ENCODE results near the gene PLEKHA6. TPM values are rescaled to one million over a fixed set of nuclear protein-coding genes. Genes with fewer than 3 reads are reported as not detected.

The PLEKHA6 gene
- total and polyA plus RNA-seq, 2 of the 8 experiments (the other 6 are each of a cell fraction or from before 2014, with no cell fraction given): 4.8 to 20.2 TPM

DNA sequence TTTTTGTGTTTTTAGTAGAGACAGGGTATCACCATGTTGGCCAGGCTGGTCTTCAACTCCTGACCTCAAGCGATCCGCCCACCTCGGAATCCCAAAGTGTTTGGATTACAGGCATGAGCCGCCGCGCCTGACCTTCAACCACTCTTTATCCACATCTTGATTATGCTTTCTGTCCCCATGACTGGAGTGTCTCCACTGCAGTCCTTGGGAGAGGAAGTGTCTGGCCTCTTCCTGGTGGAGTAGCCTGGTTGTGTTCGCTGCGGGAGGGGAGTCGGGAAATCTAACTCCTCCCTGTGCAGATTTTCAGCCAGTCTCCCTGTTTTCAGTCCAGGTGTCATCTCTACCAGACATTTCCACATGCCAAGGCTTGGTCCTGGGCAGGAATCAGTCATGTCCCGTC lies 173.1 kb downstream of the PLEKHA6 start (continued):
- TF ChIP-seq, protein P1, sequence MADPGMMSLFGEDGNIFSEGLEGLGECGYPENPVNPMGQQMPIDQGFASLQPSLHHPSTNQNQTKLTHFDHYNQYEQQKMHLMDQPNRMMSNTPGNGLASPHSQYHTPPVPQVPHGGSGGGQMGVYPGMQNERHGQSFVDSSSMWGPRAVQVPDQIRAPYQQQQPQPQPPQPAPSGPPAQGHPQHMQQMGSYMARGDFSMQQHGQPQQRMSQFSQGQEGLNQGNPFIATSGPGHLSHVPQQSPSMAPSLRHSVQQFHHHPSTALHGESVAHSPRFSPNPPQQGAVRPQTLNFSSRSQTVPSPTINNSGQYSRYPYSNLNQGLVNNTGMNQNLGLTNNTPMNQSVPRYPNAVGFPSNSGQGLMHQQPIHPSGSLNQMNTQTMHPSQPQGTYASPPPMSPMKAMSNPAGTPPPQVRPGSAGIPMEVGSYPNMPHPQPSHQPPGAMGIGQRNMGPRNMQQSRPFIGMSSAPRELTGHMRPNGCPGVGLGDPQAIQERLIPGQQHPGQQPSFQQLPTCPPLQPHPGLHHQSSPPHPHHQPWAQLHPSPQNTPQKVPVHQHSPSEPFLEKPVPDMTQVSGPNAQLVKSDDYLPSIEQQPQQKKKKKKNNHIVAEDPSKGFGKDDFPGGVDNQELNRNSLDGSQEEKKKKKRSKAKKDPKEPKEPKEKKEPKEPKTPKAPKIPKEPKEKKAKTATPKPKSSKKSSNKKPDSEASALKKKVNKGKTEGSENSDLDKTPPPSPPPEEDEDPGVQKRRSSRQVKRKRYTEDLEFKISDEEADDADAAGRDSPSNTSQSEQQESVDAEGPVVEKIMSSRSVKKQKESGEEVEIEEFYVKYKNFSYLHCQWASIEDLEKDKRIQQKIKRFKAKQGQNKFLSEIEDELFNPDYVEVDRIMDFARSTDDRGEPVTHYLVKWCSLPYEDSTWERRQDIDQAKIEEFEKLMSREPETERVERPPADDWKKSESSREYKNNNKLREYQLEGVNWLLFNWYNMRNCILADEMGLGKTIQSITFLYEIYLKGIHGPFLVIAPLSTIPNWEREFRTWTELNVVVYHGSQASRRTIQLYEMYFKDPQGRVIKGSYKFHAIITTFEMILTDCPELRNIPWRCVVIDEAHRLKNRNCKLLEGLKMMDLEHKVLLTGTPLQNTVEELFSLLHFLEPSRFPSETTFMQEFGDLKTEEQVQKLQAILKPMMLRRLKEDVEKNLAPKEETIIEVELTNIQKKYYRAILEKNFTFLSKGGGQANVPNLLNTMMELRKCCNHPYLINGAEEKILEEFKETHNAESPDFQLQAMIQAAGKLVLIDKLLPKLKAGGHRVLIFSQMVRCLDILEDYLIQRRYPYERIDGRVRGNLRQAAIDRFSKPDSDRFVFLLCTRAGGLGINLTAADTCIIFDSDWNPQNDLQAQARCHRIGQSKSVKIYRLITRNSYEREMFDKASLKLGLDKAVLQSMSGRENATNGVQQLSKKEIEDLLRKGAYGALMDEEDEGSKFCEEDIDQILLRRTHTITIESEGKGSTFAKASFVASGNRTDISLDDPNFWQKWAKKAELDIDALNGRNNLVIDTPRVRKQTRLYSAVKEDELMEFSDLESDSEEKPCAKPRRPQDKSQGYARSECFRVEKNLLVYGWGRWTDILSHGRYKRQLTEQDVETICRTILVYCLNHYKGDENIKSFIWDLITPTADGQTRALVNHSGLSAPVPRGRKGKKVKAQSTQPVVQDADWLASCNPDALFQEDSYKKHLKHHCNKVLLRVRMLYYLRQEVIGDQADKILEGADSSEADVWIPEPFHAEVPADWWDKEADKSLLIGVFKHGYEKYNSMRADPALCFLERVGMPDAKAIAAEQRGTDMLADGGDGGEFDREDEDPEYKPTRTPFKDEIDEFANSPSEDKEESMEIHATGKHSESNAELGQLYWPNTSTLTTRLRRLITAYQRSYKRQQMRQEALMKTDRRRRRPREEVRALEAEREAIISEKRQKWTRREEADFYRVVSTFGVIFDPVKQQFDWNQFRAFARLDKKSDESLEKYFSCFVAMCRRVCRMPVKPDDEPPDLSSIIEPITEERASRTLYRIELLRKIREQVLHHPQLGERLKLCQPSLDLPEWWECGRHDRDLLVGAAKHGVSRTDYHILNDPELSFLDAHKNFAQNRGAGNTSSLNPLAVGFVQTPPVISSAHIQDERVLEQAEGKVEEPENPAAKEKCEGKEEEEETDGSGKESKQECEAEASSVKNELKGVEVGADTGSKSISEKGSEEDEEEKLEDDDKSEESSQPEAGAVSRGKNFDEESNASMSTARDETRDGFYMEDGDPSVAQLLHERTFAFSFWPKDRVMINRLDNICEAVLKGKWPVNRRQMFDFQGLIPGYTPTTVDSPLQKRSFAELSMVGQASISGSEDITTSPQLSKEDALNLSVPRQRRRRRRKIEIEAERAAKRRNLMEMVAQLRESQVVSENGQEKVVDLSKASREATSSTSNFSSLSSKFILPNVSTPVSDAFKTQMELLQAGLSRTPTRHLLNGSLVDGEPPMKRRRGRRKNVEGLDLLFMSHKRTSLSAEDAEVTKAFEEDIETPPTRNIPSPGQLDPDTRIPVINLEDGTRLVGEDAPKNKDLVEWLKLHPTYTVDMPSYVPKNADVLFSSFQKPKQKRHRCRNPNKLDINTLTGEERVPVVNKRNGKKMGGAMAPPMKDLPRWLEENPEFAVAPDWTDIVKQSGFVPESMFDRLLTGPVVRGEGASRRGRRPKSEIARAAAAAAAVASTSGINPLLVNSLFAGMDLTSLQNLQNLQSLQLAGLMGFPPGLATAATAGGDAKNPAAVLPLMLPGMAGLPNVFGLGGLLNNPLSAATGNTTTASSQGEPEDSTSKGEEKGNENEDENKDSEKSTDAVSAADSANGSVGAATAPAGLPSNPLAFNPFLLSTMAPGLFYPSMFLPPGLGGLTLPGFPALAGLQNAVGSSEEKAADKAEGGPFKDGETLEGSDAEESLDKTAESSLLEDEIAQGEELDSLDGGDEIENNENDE (IDR thresholded peaks at IDR 0.05; ENCODE audit: insufficient replicate concordance, low read length): no peak
- no peak for TF ChIP-seq POLR2A (IDR thresholded peaks at IDR 0.05; ENCODE audit: control extremely low read depth in 1 of 2, low read depth in 2 of 2, low read length in 2 of 2)
